HUES6 (cell line): Measurements from ENCODE around the gene AGPAT3.

Source experiments
- H3K27ac ChIP-seq: 2 replicates; pipeline ENCODE4 v1.7.0; 2013; ENCODE audit warnings: low read depth, mild to moderate bottlenecking, low read length, inconsistent platforms
- H3K27me3 ChIP-seq: 2 replicates; pipeline ENCODE4 v1.6.1; 2013; ENCODE audit warnings: low read length; ENCODE audit not compliant: control insufficient read depth, insufficient read depth
- H3K36me3 ChIP-seq: 2 replicates; pipeline ENCODE4 v1.6.1; 2013; ENCODE audit warnings: low read length; ENCODE audit not compliant: control insufficient read depth, insufficient read depth
- H3K4me1 ChIP-seq: 2 replicates; pipeline ENCODE4 v1.6.1; 2013; ENCODE audit warnings: low read length; ENCODE audit not compliant: control insufficient read depth, insufficient read depth
- H3K4me3 ChIP-seq: 2 replicates; pipeline ENCODE4 v1.5.1; 2013; ENCODE audit warnings: low read depth, low read length
- H3K9ac ChIP-seq: one replicate; pipeline ENCODE4 v1.6.1; 2013; ENCODE audit warnings: mild to moderate bottlenecking, low read length
- H3K9me3 ChIP-seq: 2 replicates; pipeline ENCODE4 v1.6.1; 2013; ENCODE audit warnings: low read depth, low read length; ENCODE audit not compliant: control insufficient read depth, insufficient read depth

AGPAT3 gene

DNA sequence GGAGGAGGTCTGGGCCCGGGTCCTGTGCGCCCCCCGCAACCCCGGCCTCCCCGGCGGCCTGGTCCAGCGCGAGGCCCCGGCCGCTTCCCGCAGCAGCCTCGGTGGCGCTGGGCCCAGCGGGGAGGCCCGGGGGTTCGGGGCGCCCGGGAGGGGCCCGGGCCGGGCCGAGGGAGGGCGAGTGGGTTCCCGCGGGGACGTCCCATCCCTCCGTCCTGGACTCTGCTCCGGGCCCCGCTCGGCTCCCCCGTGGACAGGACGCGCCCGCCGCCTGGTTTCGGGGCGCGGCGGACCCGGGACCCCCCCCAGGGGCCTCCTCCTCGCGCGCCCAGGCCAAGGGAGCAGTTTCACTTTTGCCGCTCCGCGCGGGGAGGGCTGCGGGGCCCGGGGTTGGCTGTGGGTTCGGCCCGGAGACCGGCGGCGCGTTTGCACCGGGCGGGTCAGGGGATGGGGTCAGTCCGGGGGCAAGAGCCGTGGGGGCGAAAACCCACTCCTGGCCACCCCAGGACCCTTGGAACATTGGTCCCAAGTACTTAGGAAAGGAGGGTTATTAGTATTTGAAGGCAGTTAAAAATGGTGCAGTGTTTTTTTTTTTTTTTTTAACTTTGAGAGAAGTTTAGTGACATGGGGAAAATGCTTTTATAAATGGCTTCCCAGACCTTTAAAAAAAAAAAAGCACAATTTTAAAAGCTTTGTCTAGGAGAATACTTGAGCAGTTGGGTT is 677 bp downstream of the AGPAT3 start:
- Histone ChIP-seq H3K9ac (no peak overlapping the region), H3K4me1 (peaks cover 9% of the 10 kb centered on the region), H3K9me3 (no peaks in the 10 kb centered on the region), H3K36me3 (no peaks in the 10 kb centered on the region), H3K27ac (no peak overlapping the region), H3K4me3 (peak overlapping the region; percentile 64), H3K27me3 (peaks cover 24% of the 10 kb centered on the region)

DNA sequence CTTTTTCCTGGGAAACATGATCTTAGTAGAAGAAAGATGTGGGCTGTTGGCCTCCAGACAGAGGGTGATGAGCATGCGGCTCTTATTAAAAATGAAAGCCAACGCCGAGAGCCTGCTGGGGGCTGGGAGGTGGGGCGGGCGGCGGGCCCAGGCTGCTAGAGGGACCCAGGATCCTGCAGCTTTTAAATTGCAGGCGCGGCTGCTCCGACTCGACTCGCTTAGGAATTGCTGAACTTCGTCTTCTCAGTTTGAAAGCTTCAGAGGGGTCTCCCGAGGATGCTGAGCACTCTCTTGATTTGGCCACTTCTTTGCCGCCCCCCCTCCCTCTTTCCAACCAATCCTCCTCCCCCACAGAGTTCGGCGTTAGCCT is 1.2 kb downstream of the AGPAT3 start:
- Histone ChIP-seq H3K36me3 (no peaks in the 10 kb centered on the region), H3K4me3 (peak overlapping the region; percentile 64), H3K4me1 (peaks cover 9% of the 10 kb centered on the region), H3K9me3 (no peaks in the 10 kb centered on the region), H3K27me3 (peaks cover 24% of the 10 kb centered on the region), H3K9ac (no peak overlapping the region), H3K27ac (no peak overlapping the region)

DNA sequence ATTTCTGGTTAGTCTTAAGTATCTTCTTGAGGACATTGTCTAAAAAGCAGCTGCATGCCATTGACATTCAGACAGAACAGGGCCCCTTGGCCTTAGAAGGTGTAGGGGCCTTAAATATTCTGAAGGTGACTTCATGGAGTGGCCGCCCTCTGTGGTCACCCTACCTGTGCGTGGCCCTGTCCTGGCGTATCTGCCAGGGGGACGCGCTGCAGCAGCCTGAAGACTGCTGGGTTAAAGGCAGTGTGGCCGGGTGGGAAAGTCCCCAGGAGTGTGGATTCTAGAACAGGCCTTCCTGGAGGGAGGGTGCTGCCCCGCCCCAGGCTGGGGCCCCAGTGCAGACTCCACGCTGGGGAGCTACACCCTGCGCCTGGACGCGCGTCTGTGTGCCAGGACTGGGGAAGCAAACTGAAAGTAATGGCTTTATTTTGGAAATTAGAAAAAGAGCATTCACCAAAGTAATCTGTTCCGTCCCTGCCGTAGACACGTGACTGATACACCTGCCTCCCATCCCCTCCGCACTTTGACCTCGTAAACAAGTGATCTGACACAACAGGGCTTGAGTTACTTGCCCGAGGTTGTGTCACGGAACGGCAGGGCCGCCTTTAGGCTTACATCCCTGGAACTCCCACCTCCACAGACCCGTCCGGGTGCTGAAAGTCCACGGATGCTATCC is 1.8 kb downstream of the AGPAT3 start:
- H3K9me3 ChIP-seq, result no peaks in the 10 kb centered on the region
- no peak overlapping the region for H3K27ac ChIP-seq
- no peaks in the 10 kb centered on the region for H3K36me3 ChIP-seq
- peaks cover 9% of the 10 kb centered on the region for H3K4me1 ChIP-seq
- peak overlapping the region; percentile 64 for H3K4me3 ChIP-seq
- H3K27me3 ChIP-seq, result peaks cover 24% of the 10 kb centered on the region
- H3K9ac ChIP-seq, result no peak overlapping the region

DNA sequence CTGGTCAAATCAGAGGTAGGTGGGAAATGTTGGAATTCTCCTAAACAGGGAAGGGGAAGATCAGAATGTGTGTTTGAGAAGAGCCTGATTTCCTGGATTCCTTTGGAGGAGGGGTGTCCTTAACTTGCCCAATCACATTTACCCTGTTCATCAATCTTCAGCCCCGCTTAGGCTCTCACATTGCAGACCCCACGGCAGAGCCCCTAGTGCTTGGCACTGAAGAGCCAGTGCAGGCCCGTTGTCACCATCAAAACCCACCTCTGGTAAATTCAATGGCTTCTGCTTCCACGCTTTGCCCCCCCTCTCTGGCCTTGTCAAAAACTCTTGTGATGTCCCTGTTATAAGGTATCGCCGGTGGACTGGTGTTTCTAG is 2.3 kb downstream of the AGPAT3 start:
- no peak overlapping the region for H3K9ac ChIP-seq
- H3K27ac ChIP-seq, result no peak overlapping the region
- H3K4me3 ChIP-seq, result 0 out of 2 replicates have a peak overlapping the region, but pooled peaks have one; percentile 64
- H3K4me1 ChIP-seq, result peaks cover 9% of the 10 kb centered on the region
- no peaks in the 10 kb centered on the region for H3K9me3 ChIP-seq
- H3K36me3 ChIP-seq, result no peaks in the 10 kb centered on the region
- peaks cover 24% of the 10 kb centered on the region for H3K27me3 ChIP-seq

DNA sequence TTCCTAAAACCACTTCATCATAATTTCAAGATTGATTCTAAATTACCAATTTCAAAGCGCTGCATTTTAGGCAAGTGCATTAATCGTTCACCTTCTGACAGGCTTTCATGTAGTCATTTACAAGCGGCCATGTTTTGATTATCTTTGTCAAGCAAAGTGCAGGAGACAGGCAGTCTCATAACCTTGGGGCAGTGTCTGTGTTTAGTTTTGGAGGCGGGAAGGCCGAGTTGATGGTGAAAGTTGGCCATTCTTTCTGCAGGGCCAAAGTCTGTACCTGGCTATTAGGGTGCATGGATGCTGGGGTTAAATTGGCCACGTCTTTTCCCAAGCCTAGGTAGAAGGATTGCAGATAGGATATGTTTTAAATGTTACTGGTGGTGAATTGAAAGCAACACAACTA is 2.9 kb downstream of the AGPAT3 start:
- Histone ChIP-seq H3K4me1 (peaks cover 9% of the 10 kb centered on the region), H3K36me3 (no peaks in the 10 kb centered on the region), H3K9ac (no peak overlapping the region), H3K27me3 (peaks cover 24% of the 10 kb centered on the region), H3K9me3 (no peaks in the 10 kb centered on the region), H3K4me3 (no peak overlapping the region), H3K27ac (no peak overlapping the region)

DNA sequence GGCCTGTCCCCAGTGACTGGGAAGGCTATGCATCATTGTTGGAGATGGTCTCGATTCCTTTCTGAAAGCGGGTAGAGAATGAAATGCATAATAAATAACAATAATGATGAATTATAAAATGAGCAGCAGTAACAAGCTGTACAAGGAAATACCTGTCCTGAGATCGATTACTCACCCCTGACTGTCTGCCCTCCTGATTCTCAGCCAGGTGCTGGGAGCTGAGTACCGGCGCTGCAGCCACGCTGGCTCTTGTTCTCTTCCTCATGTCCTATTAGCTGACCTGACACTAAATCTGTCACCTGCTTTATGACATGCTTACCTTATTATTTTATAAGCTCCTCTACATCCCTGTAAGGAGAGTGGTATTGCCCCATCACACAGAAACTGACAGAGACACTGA is 3.4 kb downstream of the AGPAT3 start:
- Histone ChIP-seq H3K4me3 (no peak overlapping the region), H3K4me1 (peaks cover 9% of the 10 kb centered on the region), H3K36me3 (no peaks in the 10 kb centered on the region), H3K27ac (no peak overlapping the region), H3K9me3 (no peaks in the 10 kb centered on the region), H3K27me3 (peaks cover 20% of the 10 kb centered on the region), H3K9ac (no peak overlapping the region)

DNA sequence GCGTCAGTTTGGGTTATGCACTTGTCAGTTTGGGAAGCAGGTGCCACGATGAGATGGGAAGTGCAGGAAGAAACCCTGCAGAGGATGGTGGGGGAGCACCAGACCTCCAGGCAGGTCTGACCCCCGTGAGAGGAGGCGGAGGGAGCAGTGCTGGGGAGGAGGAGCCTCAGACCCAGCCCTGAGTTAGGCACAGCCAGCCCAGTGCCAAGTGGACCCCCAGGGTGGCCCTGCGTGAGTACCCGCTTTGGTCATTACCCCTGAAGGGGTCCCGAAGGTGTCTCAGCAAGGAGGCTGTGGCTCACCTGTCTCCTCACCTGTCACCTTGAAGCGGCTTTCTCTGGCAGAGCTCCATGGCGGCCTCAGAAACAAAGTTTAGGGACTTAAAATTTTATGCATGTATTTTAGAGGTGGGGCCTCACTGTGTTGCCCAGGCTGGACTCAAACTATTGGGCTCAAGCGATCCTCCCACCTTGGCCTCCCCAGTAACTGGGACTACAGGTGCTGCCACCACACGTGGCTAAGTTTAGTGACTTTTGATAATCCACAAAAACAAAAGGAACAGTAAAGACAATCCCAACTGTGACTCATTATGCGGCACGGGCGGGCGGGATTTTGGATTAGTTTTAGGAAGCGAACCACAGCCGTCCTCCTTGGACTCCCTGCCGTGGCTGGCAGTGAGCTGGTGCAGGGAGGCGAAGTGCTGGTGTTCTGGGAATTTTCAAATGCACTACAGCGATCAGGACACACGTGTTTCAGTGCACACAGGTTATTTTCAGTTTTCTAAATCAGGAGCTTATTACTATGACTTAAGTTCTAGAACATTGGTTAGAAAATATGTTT is 4.7 kb downstream of the AGPAT3 start:
- H3K9me3 ChIP-seq, result no peaks in the 10 kb centered on the region
- no peak overlapping the region for H3K4me3 ChIP-seq
- no peak overlapping the region for H3K9ac ChIP-seq
- no peaks in the 10 kb centered on the region for H3K36me3 ChIP-seq
- no peak overlapping the region for H3K27ac ChIP-seq
- peaks cover 11% of the 10 kb centered on the region for H3K27me3 ChIP-seq
- H3K4me1 ChIP-seq, result peaks cover 9% of the 10 kb centered on the region

DNA sequence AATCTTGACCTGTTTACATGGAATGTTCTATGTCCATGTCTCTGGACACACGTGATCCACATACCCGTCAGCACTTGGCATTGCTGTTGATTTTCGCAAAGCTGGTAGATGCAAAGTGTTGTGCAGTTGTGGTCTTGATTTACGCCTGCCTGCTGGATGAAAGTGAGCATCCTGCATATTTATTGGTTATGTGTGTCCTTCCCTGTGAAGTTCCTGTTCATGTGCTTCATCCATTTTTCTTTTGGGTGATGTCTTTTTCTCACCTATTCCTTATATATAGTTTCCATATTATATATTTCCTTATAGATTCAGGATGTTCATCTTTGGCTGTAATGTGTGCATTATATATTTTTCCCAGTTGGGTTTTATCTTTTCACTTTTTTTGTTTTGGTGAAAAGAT is 6.5 kb downstream of the AGPAT3 start:
- Histone ChIP-seq H3K4me1 (peaks cover 7% of the 10 kb centered on the region), H3K9me3 (no peaks in the 10 kb centered on the region), H3K4me3 (no peak overlapping the region), H3K27me3 (peaks cover 3% of the 10 kb centered on the region; the same call in 1 of the 2 replicates), H3K36me3 (no peaks in the 10 kb centered on the region), H3K9ac (no peak overlapping the region), H3K27ac (no peak overlapping the region)

DNA sequence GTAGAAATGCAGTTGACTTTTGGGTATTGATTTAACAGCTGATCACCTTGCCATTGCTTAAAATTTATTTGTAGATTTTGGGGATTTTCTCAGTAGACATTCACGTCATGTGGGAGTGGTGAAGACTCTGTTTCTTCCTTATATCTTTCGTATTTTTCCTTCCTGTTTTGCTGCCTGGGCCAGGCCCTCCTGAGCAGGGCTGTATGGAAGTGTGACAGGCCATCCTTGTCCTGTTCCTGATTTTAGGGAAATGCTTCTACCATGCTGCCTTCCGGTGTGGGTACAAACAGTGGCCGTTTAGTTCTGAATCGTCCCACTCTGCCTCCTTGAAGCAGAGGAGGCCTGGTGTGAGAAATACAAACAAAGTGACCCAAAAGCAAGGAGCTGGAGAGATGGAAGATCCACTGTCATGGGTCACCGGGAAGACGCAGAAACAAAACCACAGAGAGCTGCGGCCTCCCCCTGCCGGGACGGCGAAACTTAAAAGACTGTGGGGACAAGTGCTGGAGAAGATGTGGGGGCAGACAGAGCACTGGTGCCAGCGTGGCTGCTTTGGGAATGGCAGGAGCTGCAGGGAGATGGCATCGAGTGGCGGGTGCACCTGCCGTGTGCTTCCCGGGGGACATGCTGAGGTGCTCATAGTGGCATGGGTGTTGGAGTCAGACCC is 7.6 kb downstream of the AGPAT3 start:
- Histone ChIP-seq H3K9ac (no peak overlapping the region), H3K27me3 (no peaks in the 10 kb centered on the region), H3K4me1 (no peaks in the 10 kb centered on the region; the same call in 1 of the 2 replicates), H3K4me3 (no peak overlapping the region), H3K36me3 (no peaks in the 10 kb centered on the region), H3K27ac (no peak overlapping the region), H3K9me3 (no peaks in the 10 kb centered on the region)

DNA sequence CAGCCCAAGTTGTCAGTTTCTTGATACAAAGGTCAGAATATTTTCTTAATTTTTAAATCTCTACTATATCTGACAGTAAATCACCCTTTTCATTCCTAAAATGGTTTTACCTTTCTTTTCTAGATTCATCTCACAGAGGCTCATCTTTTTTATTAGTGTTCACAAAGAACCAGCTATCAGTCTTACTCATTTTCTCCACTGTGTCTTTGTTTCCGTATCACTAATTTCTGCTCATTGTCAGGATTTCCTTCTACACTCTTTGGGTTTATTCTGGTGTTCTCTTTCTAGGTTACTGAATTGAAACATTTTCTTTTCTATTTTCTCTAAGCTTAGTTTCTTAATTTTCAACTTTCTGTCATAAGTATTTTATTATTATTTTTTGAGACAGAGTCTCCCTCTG is 8.7 kb downstream of the AGPAT3 start:
- no peaks in the 10 kb centered on the region for H3K36me3 ChIP-seq
- no peak overlapping the region for H3K27ac ChIP-seq
- no peaks in the 10 kb centered on the region for H3K9me3 ChIP-seq
- no peak overlapping the region for H3K9ac ChIP-seq
- no peaks in the 10 kb centered on the region; the same call in 1 of the 2 replicates for H3K4me1 ChIP-seq
- H3K4me3 ChIP-seq, result no peak overlapping the region
- H3K27me3 ChIP-seq, result no peaks in the 10 kb centered on the region
